Gastrocnemius medialis (tissue), 4 donors: ENCODE measurements around the gene METTL21C.

ENCODE experiments used
- POLR2A ChIP-seq, 2 donors: fragments of 450-650 bp; IDR thresholded peaks; one replicate each; pipeline ENCODE4 v1.6.1; 2017; ENCODE audit warnings: antibody characterized with exemption in 2 of 2, mild to moderate bottlenecking in 2 of 2, moderate library complexity in 2 of 2
- TF ChIP-seq, protein P1 (sequence below), 5 experiments: fragments of 450-650 bp in 3 of 5; fragments of 200-600 bp in 2 of 5; sonication (generic) in 2 of 5; IDR thresholded peaks in 4 of 5; conservative IDR thresholded peaks in 1 of 5; 1 replicate in 4 of 5; 2 replicates in 1 of 5; pipeline ENCODE4 v1.5.1; 2016 to 2019; ENCODE audit warnings: antibody characterized with exemption in 5 of 5, mild to moderate bottlenecking in 3 of 5, moderate library complexity in 3 of 5

GRCh38 chr13:102642475-102642874, 52.4 kb downstream of the METTL21C start:
- TF ChIP-seq, protein P1, sequence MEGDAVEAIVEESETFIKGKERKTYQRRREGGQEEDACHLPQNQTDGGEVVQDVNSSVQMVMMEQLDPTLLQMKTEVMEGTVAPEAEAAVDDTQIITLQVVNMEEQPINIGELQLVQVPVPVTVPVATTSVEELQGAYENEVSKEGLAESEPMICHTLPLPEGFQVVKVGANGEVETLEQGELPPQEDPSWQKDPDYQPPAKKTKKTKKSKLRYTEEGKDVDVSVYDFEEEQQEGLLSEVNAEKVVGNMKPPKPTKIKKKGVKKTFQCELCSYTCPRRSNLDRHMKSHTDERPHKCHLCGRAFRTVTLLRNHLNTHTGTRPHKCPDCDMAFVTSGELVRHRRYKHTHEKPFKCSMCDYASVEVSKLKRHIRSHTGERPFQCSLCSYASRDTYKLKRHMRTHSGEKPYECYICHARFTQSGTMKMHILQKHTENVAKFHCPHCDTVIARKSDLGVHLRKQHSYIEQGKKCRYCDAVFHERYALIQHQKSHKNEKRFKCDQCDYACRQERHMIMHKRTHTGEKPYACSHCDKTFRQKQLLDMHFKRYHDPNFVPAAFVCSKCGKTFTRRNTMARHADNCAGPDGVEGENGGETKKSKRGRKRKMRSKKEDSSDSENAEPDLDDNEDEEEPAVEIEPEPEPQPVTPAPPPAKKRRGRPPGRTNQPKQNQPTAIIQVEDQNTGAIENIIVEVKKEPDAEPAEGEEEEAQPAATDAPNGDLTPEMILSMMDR (IDR thresholded peaks at IDR 0.05 in 4 of 5, conservative IDR thresholded peaks at IDR 0.05 in 1 of 5): no peak
- no peak for TF ChIP-seq POLR2A (IDR thresholded peaks at IDR 0.05)
